Transverse colon (tissue), 4 donors: Measurements from ENCODE around the gene CPN1. TPM values are rescaled to one million over a fixed set of nuclear protein-coding genes. Genes with fewer than 3 reads are reported as not detected.
A peak's percentile ranks its signal among the peaks of the same experiment; 100 is the strongest.

ENCODE experiments used
- DNase-seq: peaks from one replicate; pipeline ENCODE4 v3.0.0-alpha.2; 2019
- H3K27ac ChIP-seq, 4 donors: fragments of 200-600 bp; sonication (generic); 2 replicates each; pipeline ENCODE4 v1.5.1; 2016 to 2018; ENCODE audit warnings: inconsistent platforms in 4 of 4
- H3K27me3 ChIP-seq: fragments of 200-600 bp; sonication (generic); 2 replicates; pipeline ENCODE4 v1.5.1; 2017; ENCODE audit warnings: inconsistent platforms
- H3K36me3 ChIP-seq, 4 donors: fragments of 200-600 bp; sonication (generic); 2 replicates each; pipeline ENCODE4 v1.5.1; 2017 to 2019; ENCODE audit warnings: inconsistent platforms in 4 of 4
- H3K4me1 ChIP-seq, 4 donors: fragments of 200-600 bp; sonication (generic); 2 replicates each; pipeline ENCODE4 v1.5.1; 2017 to 2020; ENCODE audit warnings: inconsistent platforms in 4 of 4
- H3K4me3 ChIP-seq, 4 donors: fragments of 200-600 bp; sonication (generic); 1 replicate in 1 of 4; 2 replicates in 3 of 4; pipeline versions ENCODE4 v1.5.1 to v1.6.1; 2017 to 2019; ENCODE audit warnings: inconsistent platforms in 4 of 4
- H3K9me3 ChIP-seq, 2 donors: fragments of 200-600 bp; sonication (generic); 2 replicates each; pipeline ENCODE4 v1.5.1; 2017 to 2019; ENCODE audit warnings: inconsistent platforms in 2 of 2
- EP300 ChIP-seq: sonication (generic); formaldehyde crosslinking; IDR thresholded peaks from one replicate; pipeline ENCODE4 v1.6.1; 2017; ENCODE audit warnings: antibody characterized with exemption, low read depth
- POLR2A ChIP-seq: fragments of 450-650 bp; IDR thresholded peaks from one replicate; pipeline ENCODE4 v1.6.1; 2016; ENCODE audit warnings: antibody characterized with exemption, mild to moderate bottlenecking, moderate library complexity
- POLR2AphosphoS5 ChIP-seq, 3 donors: sonication (generic); formaldehyde crosslinking; IDR thresholded peaks; one replicate each; pipeline ENCODE4 v1.6.1; 2016; ENCODE audit warnings: antibody characterized with exemption in 3 of 3
- WGBS, 2 donors: methylation state at CpG; one replicate each; pipeline ENCODE4 v1.1.5; 2018; ENCODE audit warnings: low coverage in 1 of 2; 5-methylcytosine and 5-hydroxymethylcytosine counted together
- in situ Hi-C, 4 donors: fragments of 200-750 bp; cut with MboI; loops; one replicate each; pipeline versions ENCODE4 v1.15.0 to v1.15.1; 2017; ENCODE audit warnings: low sequenced_read_pairs in 3 of 4, low pct_ligation_motif_present in 1 of 4, low pct_unique_long_range_greater_than_20kb in 1 of 4
- intact Hi-C: fragments of 100-400 bp; cut with DNase I; formaldehyde crosslinking; loops from one replicate; pipeline ENCODE4 v1.15.1; 2023; ENCODE audit warnings: low total_unique reads
- total RNA-seq, 4 donors: library from RNA; depleted of rRNA; stranded (reverse); fragments of >200 nt; gene quantifications; one replicate each; pipeline ENCODE4 v1.1.0, GENCODE V29; 2016
- TF ChIP-seq, protein P1 (sequence below), 5 experiments: fragments of 200-600 bp in 3 of 5; fragments of 450-650 bp in 2 of 5; sonication (generic) in 3 of 5; IDR thresholded peaks; 1 replicate in 2 of 5; 2 replicates in 3 of 5; pipeline ENCODE4 v1.5.1; 2016 to 2017; ENCODE audit warnings: antibody characterized with exemption in 5 of 5, inconsistent platforms in 3 of 5, mild to moderate bottlenecking in 2 of 5, moderate library complexity in 1 of 5

Gene CPN1
- total RNA-seq, 4 donors from 2014 or later: not detected

DNA sequence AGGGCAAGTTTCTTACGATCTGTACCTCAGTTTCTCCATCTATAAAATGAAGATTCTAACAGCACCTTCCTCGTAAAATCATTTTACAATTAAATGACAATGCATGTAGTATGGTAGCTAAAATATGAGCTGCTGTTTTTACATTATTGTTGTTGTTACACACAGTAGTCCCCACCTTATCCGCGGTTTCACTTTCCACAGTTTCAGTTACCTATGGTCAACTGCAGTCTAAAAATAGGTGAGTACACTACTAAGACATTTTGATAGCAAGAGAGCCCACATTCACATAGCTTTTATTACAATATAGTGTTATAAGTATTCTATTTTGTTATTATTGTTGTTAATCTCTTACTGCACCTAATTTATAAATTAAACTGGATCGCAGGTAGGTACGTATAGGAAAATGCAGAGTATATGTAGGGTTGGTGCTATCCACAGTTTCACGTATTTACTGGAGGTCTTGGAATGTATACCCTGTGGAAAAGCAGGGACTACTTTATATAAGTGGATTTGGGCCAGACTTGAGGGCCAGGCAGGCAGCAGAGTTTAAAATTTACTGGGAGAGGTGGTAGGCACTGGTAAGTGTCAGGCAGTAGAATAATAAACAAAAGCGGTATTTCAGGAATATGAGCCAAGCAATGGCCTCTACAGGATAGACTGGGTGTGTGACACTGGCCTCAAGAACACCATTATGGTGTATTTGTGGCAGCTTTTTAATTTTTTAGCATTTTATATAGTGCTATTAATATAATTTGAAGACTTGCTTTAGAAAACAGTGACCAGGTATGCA lies 82.2 kb downstream of the CPN1 start:
- no peak for DNase-seq
- Histone ChIP-seq H3K27ac (peak overlapping the region; percentile 35 to 54 (median 46)), H3K36me3 (no peaks in the 10 kb centered on the region), H3K4me1 (peaks cover 3 to 45% (median 26%) of the 10 kb centered on the region in 4 donors), H3K9me3 (no peaks in the 10 kb centered on the region), H3K4me3 (no peak overlapping the region), H3K27me3 (no peaks in the 10 kb centered on the region)
- WGBS, 2 donors: 80 to 82% methylated on average over 6 to 8 of the region's 8 CpGs
- in situ Hi-C loops (no loop called here), intact Hi-C loops (no loop called here)
- TF ChIP-seq EP300 (no peak), POLR2AphosphoS5 (IDR thresholded peaks at IDR 0.05) (no peak), POLR2A (no peak)
- TF ChIP-seq, protein P1, sequence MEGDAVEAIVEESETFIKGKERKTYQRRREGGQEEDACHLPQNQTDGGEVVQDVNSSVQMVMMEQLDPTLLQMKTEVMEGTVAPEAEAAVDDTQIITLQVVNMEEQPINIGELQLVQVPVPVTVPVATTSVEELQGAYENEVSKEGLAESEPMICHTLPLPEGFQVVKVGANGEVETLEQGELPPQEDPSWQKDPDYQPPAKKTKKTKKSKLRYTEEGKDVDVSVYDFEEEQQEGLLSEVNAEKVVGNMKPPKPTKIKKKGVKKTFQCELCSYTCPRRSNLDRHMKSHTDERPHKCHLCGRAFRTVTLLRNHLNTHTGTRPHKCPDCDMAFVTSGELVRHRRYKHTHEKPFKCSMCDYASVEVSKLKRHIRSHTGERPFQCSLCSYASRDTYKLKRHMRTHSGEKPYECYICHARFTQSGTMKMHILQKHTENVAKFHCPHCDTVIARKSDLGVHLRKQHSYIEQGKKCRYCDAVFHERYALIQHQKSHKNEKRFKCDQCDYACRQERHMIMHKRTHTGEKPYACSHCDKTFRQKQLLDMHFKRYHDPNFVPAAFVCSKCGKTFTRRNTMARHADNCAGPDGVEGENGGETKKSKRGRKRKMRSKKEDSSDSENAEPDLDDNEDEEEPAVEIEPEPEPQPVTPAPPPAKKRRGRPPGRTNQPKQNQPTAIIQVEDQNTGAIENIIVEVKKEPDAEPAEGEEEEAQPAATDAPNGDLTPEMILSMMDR (IDR thresholded peaks at IDR 0.05): no peak

DNA sequence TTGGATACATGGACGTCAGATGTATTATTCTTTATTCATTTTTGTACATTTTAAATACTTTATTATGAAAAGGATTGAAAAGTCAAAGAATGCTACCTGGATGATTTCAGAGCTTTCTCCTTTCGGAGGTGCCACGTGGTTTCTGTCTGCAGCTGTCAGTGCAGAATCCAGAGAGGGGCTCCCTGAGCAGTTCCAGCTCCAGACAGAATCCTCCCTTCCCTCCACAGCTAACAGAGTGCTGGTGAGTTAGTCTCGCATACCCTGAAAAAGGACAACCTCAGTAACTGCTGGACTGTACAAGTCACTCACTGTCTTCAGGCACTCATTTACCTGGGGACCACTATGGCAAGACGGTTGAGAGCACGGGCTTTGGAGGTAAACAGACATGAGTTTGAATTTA lies 82.8 kb downstream of the CPN1 start:
- Histone ChIP-seq H3K9me3 (no peaks in the 10 kb centered on the region), H3K36me3 (no peaks in the 10 kb centered on the region), H3K4me1 (peaks cover 3 to 51% (median 29%) of the 10 kb centered on the region in 4 donors), H3K27ac (peak overlapping the region in 3 of 4 donors; percentile 35 to 54 (median 52)), H3K27me3 (no peaks in the 10 kb centered on the region), H3K4me3 (no peak overlapping the region)
- intact Hi-C loops (no loop called here), in situ Hi-C loops (no loop called here)
- TF ChIP-seq POLR2AphosphoS5 (IDR thresholded peaks at IDR 0.05) (no peak), EP300 (no peak), POLR2A (no peak)
- TF ChIP-seq, protein P1 (IDR thresholded peaks at IDR 0.05): no peak
- WGBS, 2 donors: 70 to 75% methylated on average over 6 of the region's 6 CpGs
- DNase-seq: no peak

DNA sequence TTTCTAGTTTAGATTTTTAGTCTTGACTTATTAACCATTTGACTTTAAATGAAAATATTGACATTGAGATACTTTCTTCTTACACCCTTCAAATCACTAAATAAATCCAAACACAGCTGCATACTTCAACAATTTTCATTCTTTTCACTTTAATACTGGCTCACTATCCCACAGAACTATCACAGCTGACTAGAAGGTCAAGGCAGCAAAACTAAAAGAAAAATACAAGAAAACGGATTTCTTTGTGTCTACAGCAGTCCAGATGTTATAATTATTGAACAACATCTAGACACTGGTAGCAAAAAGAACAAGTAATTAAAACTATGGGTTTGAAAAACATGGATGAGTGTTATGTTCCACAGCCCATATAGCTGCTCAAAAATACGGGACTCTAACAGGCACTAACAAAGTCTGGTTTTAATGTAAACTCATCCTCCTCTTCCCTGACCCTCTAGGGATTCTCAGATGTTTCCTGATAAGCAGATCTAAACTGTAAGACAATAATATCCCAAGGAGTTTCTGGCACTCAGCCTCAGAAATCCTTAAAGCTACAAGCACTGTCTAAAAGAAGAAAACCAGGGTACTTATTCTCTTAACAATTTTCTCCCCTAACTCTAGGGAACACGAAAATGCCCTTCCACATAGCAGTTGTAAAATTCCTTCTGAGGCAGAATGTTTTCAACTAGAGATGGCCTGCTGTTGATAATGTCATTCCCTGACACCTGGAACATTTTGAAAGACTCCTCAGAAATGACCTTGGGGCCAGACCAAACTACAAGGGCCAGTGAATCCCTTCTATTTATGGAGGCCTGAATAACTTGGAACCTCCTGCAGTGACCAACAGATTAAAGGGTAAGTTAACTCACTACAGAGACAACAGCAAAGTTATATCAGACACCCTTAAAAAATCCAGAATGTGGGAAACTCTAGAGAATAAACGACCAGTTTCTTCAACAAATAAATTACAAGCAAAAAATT lies 84.7 kb downstream of the CPN1 start:
- no peaks in the 10 kb centered on the region for H3K9me3 ChIP-seq
- no peak overlapping the region for H3K4me3 ChIP-seq
- intact Hi-C loops (no loop called here), in situ Hi-C loops (no loop called here)
- peaks cover 3 to 56% (median 34%) of the 10 kb centered on the region in 4 donors for H3K4me1 ChIP-seq
- no peaks in the 10 kb centered on the region for H3K36me3 ChIP-seq
- peak overlapping the region; percentile 15 to 63 (median 53) for H3K27ac ChIP-seq
- TF ChIP-seq POLR2A (no peak), EP300 (no peak), POLR2AphosphoS5 (IDR thresholded peaks at IDR 0.05) (no peak)
- TF ChIP-seq, protein P1 (IDR thresholded peaks at IDR 0.05): no peak
- no peaks in the 10 kb centered on the region for H3K27me3 ChIP-seq
- 23 to 30% methylated on average over 3 to 4 of the region's 4 CpGs for WGBS, 2 donors
- no peak for DNase-seq

DNA sequence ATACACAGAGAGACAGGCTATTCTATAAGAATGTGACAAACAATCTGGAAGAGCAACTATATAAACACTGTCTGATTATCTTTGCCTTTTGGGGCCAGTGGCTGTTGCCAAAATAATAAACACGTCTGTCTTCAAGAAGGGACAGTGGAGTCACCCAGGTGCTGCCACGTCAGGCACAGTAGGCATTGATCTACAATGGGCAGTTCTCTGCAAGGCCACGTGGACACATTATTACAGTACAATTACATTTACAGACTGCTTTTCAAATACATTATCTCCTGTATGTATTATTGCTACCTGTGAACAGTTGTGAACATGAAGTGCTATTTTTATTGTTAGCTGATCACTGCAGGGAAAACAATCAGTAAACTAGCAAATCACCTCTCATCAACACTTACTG lies 86.0 kb downstream of the CPN1 start:
- Histone ChIP-seq H3K4me3 (no peak overlapping the region), H3K36me3 (no peaks in the 10 kb centered on the region), H3K4me1 (peaks cover 3 to 56% (median 34%) of the 10 kb centered on the region in 4 donors), H3K9me3 (no peaks in the 10 kb centered on the region), H3K27ac (peak overlapping the region in 1 of 4 donors; percentile 31), H3K27me3 (no peaks in the 10 kb centered on the region)
- in situ Hi-C loops: no loop called here
- intact Hi-C loops: no loop called here
- 34 to 49% methylated on average over 3 of the region's 3 CpGs for WGBS, 2 donors
- TF ChIP-seq, protein P1 (IDR thresholded peaks at IDR 0.05): no peak
- TF ChIP-seq EP300 (no peak), POLR2AphosphoS5 (IDR thresholded peaks at IDR 0.05) (no peak)
- DNase-seq: peak; percentile 20
